ENCODE results near the gene SLC5A1.
"Not testable (repeated sequence)": the region's sequence is repeated elsewhere in the genome, so short reads cannot be mapped to it uniquely, and the experiment has no call there.

DNA sequence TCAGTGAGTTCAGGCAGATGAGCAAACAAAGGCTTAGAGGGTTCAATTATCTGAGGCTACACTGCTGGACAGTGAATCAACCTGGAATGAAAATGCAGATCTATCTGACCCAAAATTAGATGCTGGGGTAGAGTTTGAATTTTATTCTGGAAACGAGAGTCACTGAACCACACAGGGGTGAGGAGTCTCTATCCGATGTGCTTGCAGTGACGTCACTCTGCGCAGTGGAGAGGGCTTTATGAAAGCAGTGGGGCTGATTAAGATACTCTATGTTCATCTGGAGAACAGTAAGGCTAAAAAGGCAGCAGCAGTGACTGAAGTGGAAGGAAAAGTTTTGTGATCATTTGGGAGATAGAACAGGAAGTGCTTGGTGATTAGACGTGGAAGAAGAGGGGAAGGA lies 117.3 kb downstream of the SLC5A1 start:
- not testable (repeated sequence) for TF ChIP-seq POLR2A (IDR thresholded peaks at IDR 0.05)
- TF ChIP-seq, protein P1, sequence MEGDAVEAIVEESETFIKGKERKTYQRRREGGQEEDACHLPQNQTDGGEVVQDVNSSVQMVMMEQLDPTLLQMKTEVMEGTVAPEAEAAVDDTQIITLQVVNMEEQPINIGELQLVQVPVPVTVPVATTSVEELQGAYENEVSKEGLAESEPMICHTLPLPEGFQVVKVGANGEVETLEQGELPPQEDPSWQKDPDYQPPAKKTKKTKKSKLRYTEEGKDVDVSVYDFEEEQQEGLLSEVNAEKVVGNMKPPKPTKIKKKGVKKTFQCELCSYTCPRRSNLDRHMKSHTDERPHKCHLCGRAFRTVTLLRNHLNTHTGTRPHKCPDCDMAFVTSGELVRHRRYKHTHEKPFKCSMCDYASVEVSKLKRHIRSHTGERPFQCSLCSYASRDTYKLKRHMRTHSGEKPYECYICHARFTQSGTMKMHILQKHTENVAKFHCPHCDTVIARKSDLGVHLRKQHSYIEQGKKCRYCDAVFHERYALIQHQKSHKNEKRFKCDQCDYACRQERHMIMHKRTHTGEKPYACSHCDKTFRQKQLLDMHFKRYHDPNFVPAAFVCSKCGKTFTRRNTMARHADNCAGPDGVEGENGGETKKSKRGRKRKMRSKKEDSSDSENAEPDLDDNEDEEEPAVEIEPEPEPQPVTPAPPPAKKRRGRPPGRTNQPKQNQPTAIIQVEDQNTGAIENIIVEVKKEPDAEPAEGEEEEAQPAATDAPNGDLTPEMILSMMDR (IDR thresholded peaks at IDR 0.05) = not testable (repeated sequence)
